ENCODE results near the gene MARCKS.

DNA sequence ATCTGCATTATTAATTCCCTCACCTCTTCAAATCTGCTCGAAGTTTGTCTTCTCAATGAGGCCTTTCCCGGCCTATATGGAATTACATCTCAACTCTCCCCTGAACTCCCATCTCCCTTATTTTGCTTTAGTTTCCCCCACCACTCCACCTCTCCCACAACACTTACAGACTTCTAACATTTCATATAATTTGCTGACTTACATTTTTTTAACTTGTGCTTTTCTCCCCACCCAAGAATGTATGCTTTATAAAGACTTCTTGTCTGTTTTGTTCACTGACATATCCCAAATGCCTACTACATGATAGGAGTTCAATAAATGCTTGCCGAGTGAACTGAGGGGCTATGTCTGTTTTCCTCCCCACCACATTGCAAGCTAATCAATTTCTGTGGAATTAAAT is 3.9 kb upstream of the MARCKS start:
- TF ChIP-seq, protein P1, sequence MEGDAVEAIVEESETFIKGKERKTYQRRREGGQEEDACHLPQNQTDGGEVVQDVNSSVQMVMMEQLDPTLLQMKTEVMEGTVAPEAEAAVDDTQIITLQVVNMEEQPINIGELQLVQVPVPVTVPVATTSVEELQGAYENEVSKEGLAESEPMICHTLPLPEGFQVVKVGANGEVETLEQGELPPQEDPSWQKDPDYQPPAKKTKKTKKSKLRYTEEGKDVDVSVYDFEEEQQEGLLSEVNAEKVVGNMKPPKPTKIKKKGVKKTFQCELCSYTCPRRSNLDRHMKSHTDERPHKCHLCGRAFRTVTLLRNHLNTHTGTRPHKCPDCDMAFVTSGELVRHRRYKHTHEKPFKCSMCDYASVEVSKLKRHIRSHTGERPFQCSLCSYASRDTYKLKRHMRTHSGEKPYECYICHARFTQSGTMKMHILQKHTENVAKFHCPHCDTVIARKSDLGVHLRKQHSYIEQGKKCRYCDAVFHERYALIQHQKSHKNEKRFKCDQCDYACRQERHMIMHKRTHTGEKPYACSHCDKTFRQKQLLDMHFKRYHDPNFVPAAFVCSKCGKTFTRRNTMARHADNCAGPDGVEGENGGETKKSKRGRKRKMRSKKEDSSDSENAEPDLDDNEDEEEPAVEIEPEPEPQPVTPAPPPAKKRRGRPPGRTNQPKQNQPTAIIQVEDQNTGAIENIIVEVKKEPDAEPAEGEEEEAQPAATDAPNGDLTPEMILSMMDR (IDR thresholded peaks at IDR 0.05) = no peak
- no peak for TF ChIP-seq POLR2A (IDR thresholded peaks at IDR 0.05)
